HG02852 (cell line): Measurements from ENCODE around the gene TSEN15.

Source experiments
- ATAC-seq: cut with Tn5 transposase; IDR thresholded peaks from one replicate; pipeline ENCODE4 v1.9.1; 2021; ENCODE audit warnings: mild to moderate bottlenecking, moderate library complexity; ENCODE audit not compliant: unreplicated experiment

TSEN15 gene

DNA sequence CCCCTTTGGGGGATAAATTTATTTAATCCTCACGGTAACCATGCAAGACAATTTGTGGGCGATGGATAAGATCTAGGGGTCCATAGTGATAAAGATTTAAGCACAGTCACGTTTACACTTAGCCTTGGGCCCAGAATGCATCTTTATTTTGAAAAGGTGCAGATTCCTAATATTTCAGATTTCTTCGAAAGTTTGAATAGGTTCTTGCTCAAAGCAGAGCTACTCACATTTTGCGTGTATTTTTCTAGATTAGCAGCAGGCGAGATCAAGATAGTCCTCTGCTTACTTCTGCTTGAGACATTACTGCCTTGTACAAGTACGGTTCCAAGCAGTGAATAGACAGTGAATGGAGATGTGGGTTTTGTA, 647 bp downstream of the TSEN15 start:
- ATAC-seq: no peak

DNA sequence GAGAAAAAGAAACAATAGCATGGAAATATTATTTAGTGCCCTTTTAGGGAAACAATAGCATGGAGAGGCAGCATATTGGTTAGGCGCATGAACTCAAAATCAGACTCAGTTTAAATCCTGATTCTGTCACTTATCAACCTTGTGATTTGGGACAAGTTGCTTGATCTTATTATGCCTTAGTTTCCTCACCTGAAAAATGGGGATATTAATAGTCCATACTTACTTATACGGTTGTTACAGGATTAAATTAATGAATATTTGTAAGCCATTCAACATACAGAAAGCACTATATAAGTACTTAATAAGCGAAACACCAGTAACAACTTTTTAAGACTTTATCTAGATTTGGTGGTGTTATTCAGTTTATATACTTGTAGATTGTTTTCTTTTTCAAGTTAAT, 1.2 kb downstream of the TSEN15 start:
- ATAC-seq: no peak

DNA sequence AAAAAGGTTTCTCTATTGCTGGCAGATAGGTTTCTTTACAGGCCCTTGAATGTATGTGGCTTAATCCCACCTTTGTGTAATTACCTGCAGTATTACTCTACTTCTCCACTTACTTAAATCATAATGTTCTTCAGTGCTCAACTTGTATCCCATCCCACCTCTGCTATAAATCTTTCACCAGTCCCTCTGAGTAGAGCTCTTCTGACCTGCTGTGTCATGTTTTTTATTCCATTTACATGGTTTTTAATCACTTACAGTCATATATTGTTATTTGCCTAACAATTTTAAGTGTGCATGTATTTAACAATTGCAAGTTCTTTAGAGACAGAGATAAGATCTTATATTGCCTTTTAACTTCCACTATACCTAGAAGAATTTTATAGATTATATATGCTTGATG, 2.4 kb downstream of the TSEN15 start:
- no peak for ATAC-seq

DNA sequence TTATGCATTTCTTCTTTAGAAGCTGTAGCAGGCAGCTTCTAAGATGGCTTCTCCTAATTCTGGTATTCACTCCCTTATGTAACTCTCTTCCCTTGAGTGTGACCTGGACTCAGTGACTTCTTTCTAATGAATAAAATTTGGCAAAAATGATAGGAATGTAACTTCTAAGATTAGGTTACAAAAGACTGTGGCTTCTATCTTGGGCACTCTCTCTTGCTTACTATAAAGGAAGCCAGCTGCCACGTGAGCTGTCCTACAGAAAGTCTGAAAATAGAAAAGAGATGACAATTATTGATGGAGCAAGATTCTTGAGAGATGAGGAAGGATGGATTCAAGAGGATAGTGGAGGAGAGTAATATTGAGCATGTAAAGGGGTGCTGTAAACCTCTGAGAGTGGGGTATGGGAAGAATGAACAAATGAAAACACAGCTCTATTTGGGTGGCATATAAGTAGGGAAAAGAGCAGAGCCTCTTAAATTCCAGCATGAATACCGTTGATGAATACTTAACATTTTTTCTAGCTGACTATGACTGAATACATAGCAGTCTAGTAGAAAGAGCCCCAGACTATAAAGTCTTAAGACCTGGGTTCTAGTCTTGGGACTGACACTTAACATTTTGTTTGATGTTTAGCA, 5.5 kb downstream of the TSEN15 start:
- no peak for ATAC-seq

DNA sequence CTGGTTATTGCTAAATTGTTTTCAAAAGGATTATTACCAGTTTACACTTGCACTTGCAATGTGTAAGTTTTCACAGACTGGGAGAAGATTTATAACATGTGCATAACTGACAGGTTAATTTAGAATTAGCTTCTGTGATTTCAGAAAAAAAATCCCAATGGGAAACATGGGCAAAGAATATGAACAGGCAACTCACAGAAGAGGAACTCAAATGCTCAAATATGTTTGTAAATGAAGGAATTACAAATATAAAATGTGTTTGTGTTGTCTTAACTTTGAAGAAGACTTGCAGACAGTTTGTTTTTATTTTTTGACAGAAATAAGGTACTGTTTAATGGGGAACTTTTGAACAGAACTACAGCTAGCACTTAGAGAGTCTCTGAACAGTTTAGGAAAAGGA, 8.4 kb downstream of the TSEN15 start:
- ATAC-seq: no peak

DNA sequence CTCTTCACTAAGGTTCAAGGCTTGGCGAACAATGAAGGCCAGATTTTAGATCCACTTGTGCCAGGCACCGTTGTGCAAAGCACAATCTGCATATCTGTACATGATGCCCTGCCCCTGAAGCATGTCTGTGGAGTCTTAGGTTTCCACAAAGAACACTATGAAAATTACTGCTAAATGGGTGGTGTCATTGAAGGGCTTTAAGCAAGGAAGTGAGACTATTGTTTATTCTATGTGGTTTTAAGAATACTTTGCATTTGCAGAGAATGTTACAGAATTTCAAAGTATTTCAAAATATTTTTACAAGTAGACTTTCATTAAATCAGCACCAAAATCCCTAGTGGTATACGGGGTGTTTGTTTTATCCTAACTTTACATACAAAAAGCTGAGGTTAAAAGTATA, 8.8 kb downstream of the TSEN15 start:
- no peak for ATAC-seq

DNA sequence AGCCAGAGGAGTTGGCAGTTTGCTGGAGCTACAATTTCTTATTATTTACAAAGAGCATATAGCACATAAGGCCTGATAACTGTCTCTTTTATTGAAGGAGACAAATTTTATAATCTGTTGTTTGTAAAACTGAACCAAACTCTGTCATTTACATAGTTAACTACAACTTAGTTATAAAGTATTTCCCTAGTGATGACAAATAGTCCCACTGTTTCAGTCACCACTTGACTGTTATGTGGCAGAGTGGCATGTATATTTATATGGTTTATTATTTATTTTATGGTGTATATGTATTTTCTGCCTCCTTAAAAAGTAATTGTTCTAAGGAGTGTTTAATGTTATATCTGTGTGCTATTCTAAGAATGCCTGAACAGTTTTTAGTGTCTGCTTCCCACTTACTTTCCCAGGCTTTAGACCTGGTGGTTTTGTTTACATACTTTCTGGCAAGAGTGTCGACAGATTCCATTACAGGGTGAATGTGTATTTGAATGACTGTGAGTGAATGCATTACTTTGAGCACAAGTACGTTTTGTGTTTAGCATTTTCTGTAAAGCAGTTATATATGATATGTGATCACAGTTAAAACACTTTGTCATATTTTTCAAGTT, 10.0 kb downstream of the TSEN15 start:
- ATAC-seq: no peak

DNA sequence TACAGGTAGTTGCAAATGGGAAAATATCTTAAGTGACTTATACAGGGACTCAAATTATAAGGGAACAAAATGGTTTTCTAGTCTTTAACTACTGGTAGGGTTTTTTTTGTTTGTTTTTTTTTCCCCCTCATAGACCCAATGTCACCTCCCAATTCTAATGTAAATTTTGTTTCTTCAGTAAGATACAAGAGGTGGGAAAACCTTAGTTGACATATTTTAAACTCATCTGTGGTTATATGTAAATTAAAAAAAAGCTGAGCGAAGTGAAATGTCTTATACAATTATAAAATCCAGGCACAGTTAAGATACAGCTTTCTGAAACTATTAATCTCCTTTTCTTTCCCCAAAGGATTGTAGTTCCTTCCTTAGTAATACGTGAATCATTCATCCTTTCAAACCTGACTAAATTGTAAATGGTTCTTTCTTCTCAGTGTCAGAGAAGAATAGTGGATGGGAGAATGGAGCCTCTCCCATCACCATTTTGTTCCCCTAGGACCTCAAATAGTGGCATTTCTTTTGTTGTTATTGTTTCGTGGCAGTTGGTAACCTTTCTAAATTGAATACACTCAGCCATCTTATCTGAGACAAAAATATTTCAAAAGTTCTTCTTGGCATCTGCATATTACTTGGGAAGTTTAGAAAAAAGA, 11.2 kb downstream of the TSEN15 start:
- ATAC-seq: no peak

DNA sequence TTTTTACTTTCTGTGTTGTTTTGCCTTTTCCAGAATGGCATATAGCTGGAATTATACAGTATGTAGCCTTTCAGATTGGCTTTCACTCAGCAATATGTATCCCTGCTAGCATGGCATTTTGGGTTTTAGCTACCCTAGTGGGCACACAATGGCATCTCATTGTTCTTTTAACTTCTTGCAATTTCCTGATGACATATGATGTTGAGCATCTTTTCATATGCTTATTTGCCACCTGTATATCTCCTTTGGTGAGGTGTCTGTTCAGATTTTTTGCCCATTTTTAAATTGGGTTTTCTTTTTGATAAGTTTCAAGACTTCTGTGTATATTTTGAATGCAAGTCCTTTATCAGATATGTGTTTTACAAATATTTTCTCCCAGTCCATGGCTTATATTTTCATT, 14.0 kb downstream of the TSEN15 start:
- ATAC-seq: no peak

DNA sequence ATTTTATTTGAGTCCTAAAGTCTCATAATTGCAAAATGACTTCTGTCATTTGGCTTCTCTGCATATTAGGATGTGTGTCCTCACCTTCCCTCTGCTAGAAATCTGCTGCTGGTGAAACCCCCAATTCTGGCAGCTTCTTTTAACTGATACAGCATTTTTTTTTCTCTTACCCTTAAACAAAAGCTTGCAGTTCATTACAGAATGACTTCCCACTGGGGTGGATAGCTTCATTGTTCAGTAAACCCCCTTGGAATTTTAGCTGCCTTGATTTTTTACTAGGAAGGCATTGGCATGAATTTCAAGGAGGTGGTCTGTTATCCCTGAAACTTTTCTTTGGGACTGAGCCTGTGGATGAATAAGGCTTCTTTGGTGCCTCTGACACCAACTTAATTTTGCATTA, 16.8 kb downstream of the TSEN15 start:
- ATAC-seq: no peak

DNA sequence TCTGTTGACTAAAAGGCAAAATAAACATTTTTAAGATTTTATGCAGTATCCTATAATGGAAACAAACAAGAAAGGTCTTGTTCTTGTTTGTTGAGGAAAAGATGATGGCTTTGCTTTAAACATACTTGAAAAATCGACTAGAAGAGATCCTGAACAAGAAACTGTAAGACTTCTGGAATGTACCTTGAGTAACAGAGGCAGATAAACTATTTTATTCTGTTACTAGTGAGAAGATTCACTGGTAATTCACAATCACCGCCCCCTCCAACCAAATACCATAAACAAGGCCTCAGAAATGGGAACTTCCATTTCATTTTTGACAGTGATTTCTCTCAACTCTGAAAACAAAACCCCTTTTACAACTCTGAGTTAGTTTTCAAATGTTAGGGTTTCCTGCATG, 18.1 kb downstream of the TSEN15 start:
- no peak for ATAC-seq

DNA sequence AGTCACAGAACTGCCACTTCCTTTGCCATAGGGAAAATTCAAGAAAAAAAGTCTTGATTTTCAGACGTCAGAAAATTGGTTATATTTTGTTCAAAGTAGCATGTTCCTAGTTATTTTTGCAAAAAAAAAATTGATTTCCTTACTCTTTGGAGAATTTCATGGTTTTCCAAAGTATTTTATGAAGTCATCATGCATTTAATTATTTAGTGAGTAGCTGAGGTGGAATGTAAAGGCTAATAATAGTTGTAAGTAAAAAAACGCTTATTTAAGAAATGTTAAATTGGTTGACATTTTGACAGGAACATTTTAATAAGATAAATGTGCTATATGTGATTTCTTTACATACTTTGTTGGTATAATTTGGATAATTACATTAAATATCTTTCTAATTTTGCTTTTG, 20.8 kb downstream of the TSEN15 start:
- no peak for ATAC-seq

DNA sequence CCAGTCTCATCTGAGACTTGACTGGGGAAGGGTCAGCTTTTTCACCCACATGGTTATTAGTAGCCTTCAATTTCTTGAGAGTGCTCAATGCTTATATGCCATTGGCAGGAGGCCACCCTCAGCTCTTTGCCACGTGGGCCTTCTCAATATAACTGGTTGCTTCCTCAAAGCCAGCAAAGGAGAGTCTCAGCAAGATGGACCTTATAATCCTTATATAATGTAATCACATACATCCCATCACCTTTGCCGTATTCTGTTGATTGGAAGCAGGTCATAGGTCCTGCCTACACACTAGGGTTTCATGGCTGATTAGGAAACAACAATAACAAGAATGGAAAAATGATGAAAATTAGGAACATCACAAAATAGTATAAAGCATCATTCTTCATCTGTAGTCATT, 22.9 kb downstream of the TSEN15 start:
- ATAC-seq: no peak

DNA sequence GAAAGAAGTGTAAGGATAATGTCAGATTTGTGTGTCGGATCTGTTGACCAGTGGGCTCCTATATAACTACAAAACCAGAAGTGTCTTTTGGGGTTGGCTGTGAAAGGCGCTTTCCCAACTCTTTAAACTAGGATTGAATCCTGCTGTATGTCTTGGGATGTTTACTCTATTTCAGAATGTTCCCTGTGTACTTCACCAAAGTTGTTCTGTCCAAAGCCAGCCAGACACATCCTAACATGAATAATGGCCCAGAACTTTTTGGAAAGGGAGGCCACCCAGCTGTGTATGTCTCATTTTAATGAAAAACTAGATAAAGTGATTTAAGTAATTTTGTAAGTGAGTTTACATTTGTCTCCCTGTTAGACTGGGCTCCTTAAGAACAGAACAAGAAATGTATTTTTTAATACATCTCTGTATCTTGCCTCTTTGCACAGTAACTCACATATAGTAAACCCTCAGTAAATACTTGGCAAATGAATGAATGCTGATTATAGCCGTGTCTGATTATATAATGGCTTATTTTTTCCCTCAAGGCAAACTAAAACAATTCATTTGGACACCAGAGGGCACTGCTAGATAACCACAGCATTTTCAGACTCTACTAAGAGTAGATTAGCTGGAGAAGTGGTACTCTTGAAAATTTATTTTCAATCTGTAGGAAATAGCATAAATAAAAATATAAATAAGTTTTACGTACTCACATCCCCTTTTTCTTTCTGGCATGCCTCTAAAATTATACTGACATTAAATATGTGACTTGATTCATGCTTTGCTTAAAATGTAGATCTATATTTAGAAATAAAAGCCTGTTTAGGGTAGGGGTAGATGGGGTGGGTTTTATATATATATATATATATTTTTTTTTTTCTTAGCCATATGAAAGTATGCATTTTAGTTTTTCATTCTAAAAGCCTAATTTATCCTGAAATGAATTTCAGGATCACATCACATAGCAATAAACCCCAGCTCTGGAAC, 23.8 kb downstream of the TSEN15 start:
- no peak for ATAC-seq

DNA sequence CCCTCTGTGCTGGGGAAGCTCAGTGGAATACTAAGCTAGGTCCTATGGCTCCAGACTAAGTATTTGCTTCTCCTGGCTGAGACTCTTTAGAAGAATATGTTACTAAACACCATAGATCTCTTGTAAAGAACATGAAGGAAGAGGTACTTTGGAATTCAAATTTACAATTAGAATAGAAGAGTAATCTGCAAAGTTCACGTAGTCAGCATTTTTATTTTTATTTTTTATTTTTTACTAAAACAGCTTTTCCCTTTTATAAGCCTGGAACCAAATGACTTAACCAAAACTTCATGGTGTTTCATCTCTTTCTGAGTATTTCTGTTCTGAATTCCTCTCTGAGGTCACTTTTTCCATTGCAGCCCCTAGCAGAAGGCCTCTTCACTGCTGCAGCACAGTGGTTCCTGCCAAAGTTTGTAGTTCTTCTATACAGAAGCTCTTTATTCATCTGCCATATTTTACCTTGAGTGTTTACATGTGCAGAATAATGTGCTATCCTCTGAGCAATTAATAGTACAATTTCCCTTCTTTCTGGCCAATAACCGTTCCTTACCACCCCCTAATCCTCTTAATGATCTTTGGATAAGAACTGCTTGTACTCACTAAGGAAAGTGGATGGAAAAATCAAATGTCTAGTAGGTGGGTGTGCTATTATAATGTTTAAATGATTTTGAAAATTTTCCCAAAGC, 27.2 kb downstream of the TSEN15 start:
- ATAC-seq: no peak

DNA sequence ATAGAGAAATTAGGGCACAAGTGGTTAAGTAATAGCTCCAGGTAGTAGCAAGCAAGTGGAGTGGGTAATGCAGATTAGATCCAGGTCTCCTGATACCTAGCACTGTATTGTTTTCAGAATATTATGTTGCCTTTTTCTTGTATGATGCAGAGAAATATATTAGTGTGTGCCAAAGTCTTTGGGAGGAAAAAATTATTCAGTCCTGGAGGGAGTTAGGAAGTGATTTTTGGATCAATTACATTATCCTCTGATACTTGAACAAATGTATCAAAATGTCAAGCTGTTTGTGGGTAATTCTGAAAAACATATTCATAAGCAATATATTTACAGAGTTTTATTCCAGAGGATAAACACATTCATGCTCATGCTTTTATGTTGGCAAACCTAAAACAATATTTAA, 28.8 kb downstream of the TSEN15 start:
- ATAC-seq: no peak

DNA sequence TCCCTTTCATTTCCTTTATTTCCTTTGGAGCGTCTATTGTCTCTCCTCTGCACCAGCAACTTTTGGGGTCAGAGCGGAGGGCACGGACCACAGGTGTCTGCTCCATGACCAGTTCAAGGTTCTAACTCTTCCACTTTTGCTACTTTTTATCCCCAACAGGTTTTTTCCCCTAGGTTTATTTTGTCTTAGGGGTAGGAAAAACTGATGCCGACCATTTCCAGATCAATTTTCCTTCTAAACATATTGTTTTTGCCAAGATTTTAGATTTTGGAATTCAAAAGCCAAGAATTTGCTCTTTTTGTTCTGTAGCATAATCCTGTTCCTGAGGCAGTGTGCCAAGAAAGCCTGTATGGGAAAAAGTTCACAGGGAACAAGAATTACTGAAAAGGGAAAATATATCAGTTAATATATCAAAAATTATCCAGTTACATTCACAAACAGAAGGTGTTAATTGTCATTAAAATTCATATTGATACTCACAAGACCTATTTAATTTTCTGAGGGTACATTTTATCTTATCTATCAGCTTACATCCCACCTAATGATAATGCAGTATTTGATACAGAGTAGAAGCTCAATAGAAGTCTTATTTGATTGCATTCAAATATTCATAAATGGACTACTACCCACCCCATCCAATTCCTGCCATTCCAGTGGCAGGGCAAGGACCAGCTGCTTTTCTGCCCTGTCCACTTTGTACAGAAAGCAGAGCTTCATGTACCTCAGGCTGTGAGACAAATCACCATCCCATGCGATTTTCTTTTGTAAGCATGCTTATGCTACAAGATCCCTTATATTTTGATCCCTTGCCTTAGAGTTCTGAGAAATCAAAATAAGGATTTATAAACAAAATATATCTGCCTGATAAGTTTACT, 31.2 kb downstream of the TSEN15 start:
- ATAC-seq: no peak

DNA sequence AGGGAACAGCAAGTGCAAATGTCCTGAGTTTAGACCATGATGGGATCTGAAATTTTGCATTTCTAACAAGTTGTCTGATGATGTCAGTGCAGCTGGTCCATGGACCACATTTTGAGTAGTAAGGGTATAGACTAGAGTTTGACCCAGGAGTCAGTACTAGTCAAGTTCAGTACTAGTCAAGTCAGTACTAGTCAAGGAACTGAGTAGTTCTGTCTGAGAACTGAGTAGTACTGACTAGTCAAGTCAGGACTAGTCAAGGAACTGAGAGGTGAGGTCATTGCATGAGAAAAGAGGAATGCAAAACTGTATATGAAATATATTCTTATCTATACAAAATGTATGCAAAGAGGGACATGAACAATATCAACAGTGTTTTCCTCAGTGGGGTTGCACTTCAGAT, 34.1 kb downstream of the TSEN15 start:
- no peak for ATAC-seq

DNA sequence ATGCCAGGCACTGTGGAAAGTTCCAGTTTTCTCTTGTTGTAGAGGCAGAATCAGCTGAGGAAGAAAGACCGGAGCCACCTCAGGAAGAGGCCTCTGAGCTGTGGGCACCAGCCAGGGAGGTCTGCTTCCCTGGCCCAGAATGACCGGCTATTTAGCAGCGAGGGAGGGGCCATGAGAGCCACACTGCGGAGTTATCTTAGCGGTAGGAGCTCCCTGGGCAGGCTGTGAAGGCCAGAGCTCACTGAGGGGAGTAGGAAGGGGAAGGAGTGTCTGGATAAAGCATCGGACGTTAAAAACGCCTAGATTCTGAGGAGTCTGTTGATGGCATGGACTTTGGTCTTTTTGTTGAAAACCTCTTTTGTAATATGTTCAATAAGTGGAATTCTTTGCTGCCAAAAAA, 36.5 kb downstream of the TSEN15 start:
- ATAC-seq: no peak

DNA sequence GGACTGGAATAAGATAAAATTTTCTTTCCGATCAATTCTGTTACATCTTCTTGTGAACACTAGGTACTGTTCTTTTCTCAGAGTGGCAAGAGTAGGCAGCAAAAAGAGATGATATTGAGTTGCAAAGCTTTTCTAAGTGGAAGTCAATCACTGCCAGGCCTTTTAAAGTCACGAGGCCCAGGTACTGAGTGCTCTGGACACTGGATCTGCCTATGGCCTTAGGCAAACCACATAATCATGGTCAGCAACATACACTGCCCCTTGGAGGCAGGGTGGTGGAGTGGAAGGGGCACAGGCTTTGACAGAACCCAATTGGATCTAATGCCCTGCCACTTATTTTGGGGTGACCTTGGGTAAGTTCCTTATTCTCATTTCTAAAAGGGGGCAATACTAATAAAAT, 41.5 kb downstream of the TSEN15 start:
- no peak for ATAC-seq
